Esophagus squamous epithelium (tissue), 5 donors: ENCODE data around the gene ZNF57. TPM values are rescaled to one million over a fixed set of nuclear protein-coding genes. Genes with fewer than 3 reads are reported as not detected.
A peak's percentile ranks its signal among the peaks of the same experiment; 100 is the strongest.
"Not testable (repeated sequence)": the region's sequence is repeated elsewhere in the genome, so short reads cannot be mapped to it uniquely, and the experiment has no call there.

Experiments
- DNase-seq: peaks from one replicate; lab custom pipeline; 2025; lab: John Stamatoyannopoulos, UW
- H3K27ac ChIP-seq, 4 donors: fragments of 200-600 bp; sonication (generic); one replicate each; pipeline ENCODE4 v1.5.1; 2016 to 2019; ENCODE audit warnings: mild to moderate bottlenecking in 1 of 4
- H3K27me3 ChIP-seq, 4 donors: fragments of 200-600 bp; sonication (generic); 1 replicate in 3 of 4; 2 replicates in 1 of 4; pipeline versions ENCODE4 v1.5.1 to v1.6.0; 2017 to 2021; ENCODE audit warnings: antibody characterized with exemption in 1 of 4
- H3K36me3 ChIP-seq, 3 donors: fragments of 200-600 bp; sonication (generic); one replicate each; pipeline ENCODE4 v1.5.1; 2016 to 2019
- H3K4me1 ChIP-seq, 3 donors: fragments of 200-600 bp; sonication (generic); one replicate each; pipeline ENCODE4 v1.5.1; 2017 to 2019
- H3K4me3 ChIP-seq, 4 donors: fragments of 200-600 bp; sonication (generic); 1 replicate in 3 of 4; 2 replicates in 1 of 4; pipeline ENCODE4 v1.5.1; 2016 to 2019; ENCODE audit warnings: mild to moderate bottlenecking in 2 of 4, moderate library complexity in 1 of 4
- H3K9me3 ChIP-seq, 3 donors: fragments of 200-600 bp; sonication (generic); one replicate each; pipeline ENCODE4 v1.5.1; 2016 to 2019
- POLR2A ChIP-seq, 4 donors: fragments of 450-650 bp; IDR thresholded peaks; one replicate each; pipeline ENCODE4 v1.6.1; 2017; ENCODE audit warnings: antibody characterized with exemption in 4 of 4, mild to moderate bottlenecking in 4 of 4, moderate library complexity in 3 of 4
- WGBS, 2 donors: methylation state at CpG; one replicate each; pipeline ENCODE4 v1.1.5; 2018; 5-methylcytosine and 5-hydroxymethylcytosine counted together
- intact Hi-C: fragments of 100-400 bp; cut with DNase I; formaldehyde crosslinking; loops from one replicate; pipeline ENCODE4 v1.15.0; 2022
- total RNA-seq, 4 donors: library from RNA; depleted of rRNA; stranded (reverse); fragments of >200 nt; gene quantifications; one replicate each; pipeline ENCODE4 v1.1.0, GENCODE V29; 2016
- TF ChIP-seq, protein P1 (sequence below), 6 experiments: fragments of 450-650 bp in 4 of 6; fragments of 200-600 bp in 2 of 6; sonication (generic) in 2 of 6; IDR thresholded peaks; one replicate each; pipeline ENCODE4 v1.5.1; 2016 to 2019; ENCODE audit warnings: antibody characterized with exemption in 6 of 6, mild to moderate bottlenecking in 4 of 6, moderate library complexity in 4 of 6
- donor health status: DM: yes; HTN: yes; CAD: no.

The ZNF57 gene
- total RNA-seq, 4 donors from 2014 or later = 7.2 to 13.7 (median 9.8) TPM

DNA sequence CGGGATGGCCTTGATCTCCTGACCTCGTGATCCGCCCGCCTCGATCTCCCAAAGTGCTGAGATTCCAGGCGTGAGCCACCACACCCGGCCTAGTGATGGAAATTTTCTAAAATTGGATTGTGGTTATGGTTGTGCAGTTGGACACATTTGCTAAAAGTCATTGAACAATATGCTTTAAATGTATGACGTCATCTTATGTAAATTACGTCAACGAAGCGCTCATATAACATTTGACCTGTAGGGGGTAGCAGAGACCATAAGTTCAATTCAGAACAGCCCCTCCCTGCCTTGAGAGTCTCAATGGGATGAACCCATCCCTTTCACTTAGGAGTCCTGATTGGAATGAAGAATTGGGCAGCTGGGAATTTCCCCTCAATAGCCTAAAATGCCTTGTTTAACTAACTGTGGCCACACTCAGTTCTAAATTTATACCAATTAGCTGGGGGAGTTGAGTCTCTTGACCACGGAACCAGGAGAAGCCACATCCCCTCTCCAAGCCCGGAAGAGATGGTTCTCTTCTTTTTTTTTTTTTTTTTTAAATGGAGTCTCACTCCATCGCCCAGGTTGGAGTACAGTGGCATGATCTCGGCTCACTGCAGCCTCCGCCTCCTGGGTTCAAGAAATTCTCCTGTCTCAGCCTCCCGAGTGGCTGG is 61.4 kb downstream of the ZNF57 start:
- H3K27ac ChIP-seq = peak overlapping the region in 1 of 4 donors; percentile 17
- H3K4me1 ChIP-seq = peaks cover 0 to 14% (median 0%) of the 10 kb centered on the region in 3 donors
- intact Hi-C loops = loop anchor here (5.0 to 10.0 kb wide), 2 partner anchors 113 to 140 kb away; no protein-coding TSS in a partner anchor
- no peak for DNase-seq
- H3K27me3 ChIP-seq = no peaks in the 10 kb centered on the region
- no peaks in the 10 kb centered on the region for H3K9me3 ChIP-seq
- no peak overlapping the region for H3K4me3 ChIP-seq
- no peak for TF ChIP-seq POLR2A (IDR thresholded peaks at IDR 0.05)
- TF ChIP-seq, protein P1, sequence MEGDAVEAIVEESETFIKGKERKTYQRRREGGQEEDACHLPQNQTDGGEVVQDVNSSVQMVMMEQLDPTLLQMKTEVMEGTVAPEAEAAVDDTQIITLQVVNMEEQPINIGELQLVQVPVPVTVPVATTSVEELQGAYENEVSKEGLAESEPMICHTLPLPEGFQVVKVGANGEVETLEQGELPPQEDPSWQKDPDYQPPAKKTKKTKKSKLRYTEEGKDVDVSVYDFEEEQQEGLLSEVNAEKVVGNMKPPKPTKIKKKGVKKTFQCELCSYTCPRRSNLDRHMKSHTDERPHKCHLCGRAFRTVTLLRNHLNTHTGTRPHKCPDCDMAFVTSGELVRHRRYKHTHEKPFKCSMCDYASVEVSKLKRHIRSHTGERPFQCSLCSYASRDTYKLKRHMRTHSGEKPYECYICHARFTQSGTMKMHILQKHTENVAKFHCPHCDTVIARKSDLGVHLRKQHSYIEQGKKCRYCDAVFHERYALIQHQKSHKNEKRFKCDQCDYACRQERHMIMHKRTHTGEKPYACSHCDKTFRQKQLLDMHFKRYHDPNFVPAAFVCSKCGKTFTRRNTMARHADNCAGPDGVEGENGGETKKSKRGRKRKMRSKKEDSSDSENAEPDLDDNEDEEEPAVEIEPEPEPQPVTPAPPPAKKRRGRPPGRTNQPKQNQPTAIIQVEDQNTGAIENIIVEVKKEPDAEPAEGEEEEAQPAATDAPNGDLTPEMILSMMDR (IDR thresholded peaks at IDR 0.05) = peak; percentile 54 to 92 (median 88)
- H3K36me3 ChIP-seq = no peaks in the 10 kb centered on the region
- WGBS, 2 donors = 31 to 39% methylated on average over 16 to 17 of the region's 17 CpGs

DNA sequence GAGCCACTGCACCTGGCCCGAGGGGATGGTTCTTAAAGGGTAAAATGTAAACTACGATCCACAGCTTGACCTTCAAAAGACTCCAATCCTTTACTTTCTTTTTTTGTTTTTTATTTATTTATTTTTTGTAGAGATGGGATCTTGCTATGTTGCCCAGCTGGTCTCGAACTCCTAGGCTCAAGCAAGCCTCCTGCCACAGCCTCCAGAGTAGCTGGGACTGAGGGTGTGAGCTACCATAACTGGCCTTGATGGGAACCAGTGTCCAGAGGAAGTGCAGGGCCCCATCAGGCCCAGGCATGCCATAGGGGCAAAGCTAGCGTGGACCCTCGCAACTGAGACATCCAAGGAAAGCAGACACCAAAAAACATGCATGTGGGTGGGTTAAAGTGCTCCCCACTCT is 62.4 kb downstream of the ZNF57 start:
- TF ChIP-seq, protein P1 (IDR thresholded peaks at IDR 0.05) = no peak
- TF ChIP-seq POLR2A (IDR thresholded peaks at IDR 0.05) = no peak
- no peak for DNase-seq
- H3K27me3 ChIP-seq = no peaks in the 10 kb centered on the region
- H3K4me3 ChIP-seq = no peak overlapping the region
- peaks cover 0 to 15% (median 0%) of the 10 kb centered on the region in 3 donors for H3K4me1 ChIP-seq
- intact Hi-C loops = loop anchor here (5.0 to 10.0 kb wide), 2 partner anchors 112 to 139 kb away; no protein-coding TSS in a partner anchor
- H3K27ac ChIP-seq = no peak overlapping the region
- 91 to 92% methylated on average over 5 of the region's 5 CpGs for WGBS, 2 donors
- no peaks in the 10 kb centered on the region for H3K36me3 ChIP-seq
- H3K9me3 ChIP-seq = no peaks in the 10 kb centered on the region

GRCh38 chr19:2963631-2964030 is 62.9 kb downstream of the ZNF57 start:
- peaks cover 0 to 20% (median 0%) of the 10 kb centered on the region in 3 donors for H3K4me1 ChIP-seq
- H3K9me3 ChIP-seq, H3K27ac ChIP-seq, H3K27me3 ChIP-seq, H3K4me3 ChIP-seq, DNase-seq, H3K36me3 ChIP-seq: not testable (repeated sequence)
- intact Hi-C loops = loop anchor here (5.0 to 10.0 kb wide), 2 partner anchors 111 to 139 kb away; no protein-coding TSS in a partner anchor
- whole genome bisulfite sequencing, 2 donors = 71 to 82% methylated on average over 6 to 11 of the region's 12 CpGs

GRCh38 chr19:2964874-2965273 is 64.1 kb downstream of the ZNF57 start:
- WGBS, 2 donors = 88 to 95% methylated on average over 5 of the region's 5 CpGs
- Histone ChIP-seq H3K4me1 (peaks cover 5 to 33% (median 7%) of the 10 kb centered on the region in 3 donors), H3K36me3 (no peaks in the 10 kb centered on the region), H3K27ac (no peak overlapping the region), H3K9me3 (no peaks in the 10 kb centered on the region), H3K27me3 (no peaks in the 10 kb centered on the region), H3K4me3 (no peak overlapping the region)
- intact Hi-C loops = loop anchor here (5.0 to 10.0 kb wide), 2 partner anchors 110 to 137 kb away; no protein-coding TSS in a partner anchor
- TF ChIP-seq POLR2A (IDR thresholded peaks at IDR 0.05) = no peak
- TF ChIP-seq, protein P1 (IDR thresholded peaks at IDR 0.05) = no peak
- no peak for DNase-seq

DNA sequence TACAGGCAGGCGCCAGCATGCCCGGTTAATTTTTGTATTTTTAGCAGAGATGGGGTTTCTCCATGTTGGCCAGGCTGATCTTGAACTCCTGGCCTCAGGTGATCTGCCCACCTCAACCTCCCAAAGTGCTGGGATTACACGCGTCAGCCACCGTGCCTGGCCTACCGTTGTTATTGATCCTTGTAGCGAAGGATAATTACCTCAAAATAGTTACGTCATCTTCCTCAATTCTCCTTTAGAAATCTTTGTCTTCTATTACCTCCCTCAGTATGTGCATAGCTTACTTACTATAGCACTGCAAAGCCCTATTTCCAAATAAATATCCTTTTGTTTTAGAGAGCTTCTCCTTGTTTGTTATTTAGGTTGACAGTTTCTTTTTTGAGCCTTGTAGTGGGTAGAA is 67.2 kb downstream of the ZNF57 start:
- peaks cover 10 to 50% (median 23%) of the 10 kb centered on the region in 3 donors for H3K4me1 ChIP-seq
- 71 to 72% methylated on average over 8 of the region's 8 CpGs for WGBS, 2 donors
- intact Hi-C loops = loop anchor here (10.0 kb wide), 1 partner anchor 107 kb away; no protein-coding TSS in a partner anchor

More for the DNA sequence above, 67.2 kb downstream of the ZNF57 start:
- no peak for DNase-seq
- no peaks in the 10 kb centered on the region for H3K9me3 ChIP-seq
- TF ChIP-seq POLR2A (IDR thresholded peaks at IDR 0.05) = no peak
- TF ChIP-seq, protein P1 (IDR thresholded peaks at IDR 0.05) = no peak
- H3K27ac ChIP-seq = no peak overlapping the region
- no peaks in the 10 kb centered on the region for H3K27me3 ChIP-seq
- H3K4me3 ChIP-seq = no peak overlapping the region
- H3K36me3 ChIP-seq = no peaks in the 10 kb centered on the region

Other genes with a start within 250 kb of the ZNF57 start
- gene GNG7, start 198.2 kb upstream of the ZNF57 start, total RNA-seq = 1 to 10 TPM in 3 of 4 donors, under 1 TPM in 1; 0.57 to 3.8 (median 1.6) TPM
- 1 to 10 TPM in 2 of 4 donors, under 1 TPM in 2; 0.61 to 2.2 (median 1.4) TPM for gene DIRAS1, start 179.6 kb upstream of the ZNF57 start, total RNA-seq
- gene SLC39A3, start 160.9 kb upstream of the ZNF57 start, total RNA-seq = 10 to 100 TPM; 14.8 to 22.1 (median 20.7) TPM
- gene SGTA, start 117.7 kb upstream of the ZNF57 start, total RNA-seq = 10 to 100 TPM; 30.6 to 45.0 (median 42.8) TPM
- gene THOP1, start 115.4 kb upstream of the ZNF57 start, total RNA-seq = 10 to 100 TPM; 57.8 to 88.6 (median 74.7) TPM
- 1 to 10 TPM in 3 of 4 donors, under 1 TPM in 1; 0.70 to 5.1 (median 4.0) TPM for gene ZNF554, start 81.1 kb upstream of the ZNF57 start, total RNA-seq
- gene ZNF555, start 59.5 kb upstream of the ZNF57 start, total RNA-seq = 1 to 10 TPM; 2.0 to 4.4 (median 2.4) TPM
- gene ZNF556, start 33.6 kb upstream of the ZNF57 start, total RNA-seq = 1 to 10 TPM in 3 of 4 donors, under 1 TPM in 1; 0.79 to 5.8 (median 2.5) TPM
- gene ZNF77, start 44.0 kb downstream of the ZNF57 start, total RNA-seq = 1 to 10 TPM; 3.1 to 5.9 (median 4.5) TPM
- 1 to 10 TPM in 2 of 4 donors, under 1 TPM in 1, not detected in 1; 0.59 to 3.3 (median 1.9) TPM for gene TLE6, start 76.6 kb downstream of the ZNF57 start, total RNA-seq
- 10 to 100 TPM in 1 of 4 donors, 1 to 10 TPM in 3; 5.4 to 22.7 (median 7.6) TPM for gene TLE2, start 128.4 kb downstream of the ZNF57 start, total RNA-seq
- 100 to 1,000 TPM; 141 to 433 (median 298) TPM for gene TLE5, start 161.6 kb downstream of the ZNF57 start, total RNA-seq
- gene GNA11, start 193.4 kb downstream of the ZNF57 start, total RNA-seq = 10 to 100 TPM; 21.2 to 39.7 (median 34.0) TPM
- gene GNA15, start 235.1 kb downstream of the ZNF57 start, total RNA-seq = 100 to 1,000 TPM in 3 of 4 donors, 10 to 100 TPM in 1; 72.7 to 186 (median 132) TPM